ENCODE measurements around the gene RRP8.

DNA sequence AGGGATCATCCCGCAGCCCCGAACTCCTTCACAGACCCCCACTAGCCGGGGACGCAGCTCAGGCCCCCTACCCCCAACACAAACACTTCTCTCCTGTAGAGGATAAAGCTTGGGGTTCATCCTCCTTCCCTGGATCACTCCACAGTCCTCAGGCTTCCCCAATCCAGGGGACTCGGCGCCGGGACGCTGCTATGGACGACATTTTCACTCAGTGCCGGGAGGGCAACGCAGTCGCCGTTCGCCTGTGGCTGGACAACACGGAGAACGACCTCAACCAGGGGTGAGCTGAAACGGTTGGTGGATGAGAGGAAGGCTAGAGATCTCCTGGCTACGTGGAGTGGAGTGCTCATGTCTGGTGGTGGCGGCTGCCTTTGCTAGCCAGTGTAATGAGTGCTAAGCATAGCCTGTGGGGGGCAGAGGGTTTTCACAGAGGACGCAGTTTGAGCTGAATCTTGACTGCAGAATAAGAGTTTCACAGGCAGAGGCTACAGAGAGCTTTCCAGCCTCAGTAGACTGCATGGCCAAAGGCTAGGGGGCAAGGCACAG lies 738 bp upstream of the RRP8 start:
- TF ChIP-seq POLR2AphosphoS5 (IDR thresholded peaks at IDR 0.05; ENCODE audit: low read depth) (no peak; the same call in 1 of the 2 replicates), CTCF (IDR thresholded peaks at IDR 0.05; ENCODE audit: insufficient read depth, low read length) (no peak)

Measured in HL-60 (cell line).